C1 segment of cervical spinal cord (tissue), 14 donors: ENCODE measurements around the gene CREG2.
A peak's percentile ranks its signal among the peaks of the same experiment; 100 is the strongest.
"Not testable (repeated sequence)": the region's sequence is repeated elsewhere in the genome, so short reads cannot be mapped to it uniquely, and the experiment has no call there.

Experiments used
- DNase-seq, 14 donors: peaks; one replicate each; lab custom pipeline; 2025; lab: John Stamatoyannopoulos, UW

Gene CREG2

DNA sequence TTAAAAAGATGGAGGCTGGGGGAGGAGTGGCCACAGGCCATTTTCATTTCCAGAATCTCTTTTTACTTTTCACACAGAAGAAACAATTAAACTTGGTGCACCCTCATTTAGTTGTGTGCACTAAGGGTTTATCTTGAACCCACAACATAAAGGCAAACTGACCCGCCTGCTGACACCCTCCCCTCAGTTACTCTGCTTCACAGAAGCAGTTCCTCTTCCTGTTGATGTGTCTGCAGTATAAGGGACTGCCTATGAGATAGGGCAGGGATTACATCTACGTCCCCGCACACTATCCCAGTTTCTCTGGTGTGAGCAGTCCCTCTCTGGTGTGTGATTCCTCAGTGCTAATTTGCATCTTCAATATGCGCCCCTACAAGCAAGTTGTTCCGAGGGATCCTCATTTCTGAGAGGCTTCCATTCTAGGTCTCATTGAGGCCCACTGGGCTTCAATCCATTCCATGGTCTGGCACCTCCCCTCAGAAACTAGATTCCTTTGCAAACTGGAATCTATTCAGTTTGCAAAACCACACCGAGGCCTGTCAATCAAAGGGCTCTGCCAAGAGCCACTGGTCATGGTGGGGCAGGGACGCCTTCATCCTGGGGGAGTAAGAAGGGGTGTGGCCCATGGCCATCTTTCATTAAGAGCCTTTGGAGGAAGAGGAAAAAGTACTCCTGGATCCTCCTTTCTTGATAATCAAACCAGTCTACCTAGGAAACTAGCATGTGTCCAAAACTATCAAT is 12.3 kb downstream of the CREG2 start:
- no peak for DNase-seq

DNA sequence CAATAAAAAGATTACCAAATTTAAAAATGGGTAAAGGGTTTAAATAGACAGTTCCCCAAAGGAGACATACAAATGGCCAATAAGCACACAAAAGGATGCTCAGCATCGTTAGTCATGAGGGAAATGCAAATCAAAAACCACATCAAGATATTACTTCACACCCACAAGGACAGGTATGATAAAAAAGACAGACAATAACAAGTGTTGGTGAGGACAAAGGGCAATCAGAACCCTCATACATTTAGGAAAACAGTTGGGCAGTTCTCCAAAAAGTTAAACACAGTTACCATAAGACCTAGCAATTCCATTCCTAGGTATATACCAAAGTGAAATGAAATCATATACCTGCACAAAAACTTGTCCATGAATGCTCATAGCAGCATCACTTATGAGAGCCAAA is 14.5 kb downstream of the CREG2 start:
- no peak for DNase-seq

GRCh38 chr2:101371636-101372035 is 15.7 kb downstream of the CREG2 start:
- no peak for DNase-seq

- no peak for DNase-seq
These were observed 18.2 kb downstream of the CREG2 start for GRCh38 chr2:101369100-101369499.

- DNase-seq, result no peak
These were observed 18.9 kb downstream of the CREG2 start for GRCh38 chr2:101368376-101368775.

- DNase-seq, result no peak
These were observed 19.8 kb downstream of the CREG2 start for GRCh38 chr2:101367508-101367907.

GRCh38 chr2:101364878-101365277 is 22.4 kb downstream of the CREG2 start:
- DNase-seq, result no peak

GRCh38 chr2:101362777-101363176 is 24.5 kb downstream of the CREG2 start:
- DNase-seq, result no peak

- no peak for DNase-seq
These were observed 25.0 kb downstream of the CREG2 start for GRCh38 chr2:101362316-101362715.

DNA sequence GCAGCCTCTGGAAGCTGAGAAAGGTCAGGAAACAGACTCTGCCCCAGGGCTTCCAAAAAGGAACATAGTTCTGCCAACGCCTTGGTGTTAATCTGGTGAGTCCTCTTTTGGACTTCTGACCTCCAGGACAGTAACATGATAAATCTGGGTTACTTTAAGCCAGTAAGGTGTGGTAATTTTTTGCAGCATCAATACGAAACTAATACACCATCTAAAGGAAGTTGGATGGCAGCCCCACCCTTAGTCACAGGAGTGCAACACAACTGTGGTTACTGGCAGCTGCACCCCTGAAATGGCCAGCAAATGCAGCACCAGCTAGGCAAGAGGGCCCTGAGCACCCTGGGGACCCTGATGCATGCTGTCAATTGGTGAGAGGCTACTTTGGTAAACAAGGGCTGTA is 25.8 kb downstream of the CREG2 start:
- no peak for DNase-seq

GRCh38 chr2:101361121-101361520 is 26.2 kb downstream of the CREG2 start:
- no peak for DNase-seq

DNA sequence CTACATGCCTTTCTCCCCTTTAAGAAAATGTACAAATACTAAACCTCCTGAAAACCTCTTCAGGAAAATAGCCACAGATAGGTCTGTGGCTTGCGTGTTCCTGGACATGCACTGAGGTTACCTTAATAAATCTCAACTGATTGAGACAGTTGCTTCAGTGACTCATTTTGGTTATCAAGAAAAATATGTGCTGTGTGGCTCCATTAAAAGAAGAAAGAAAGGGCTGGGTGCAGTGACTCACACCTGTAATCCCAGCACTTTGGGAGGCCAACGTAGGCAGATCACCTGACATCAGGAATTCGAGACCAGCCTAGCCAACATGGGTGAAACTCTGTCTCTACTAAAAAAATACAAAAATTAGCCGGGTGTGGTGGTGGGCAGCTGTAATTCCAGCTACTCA is 27.1 kb downstream of the CREG2 start:
- no peak for DNase-seq

DNA sequence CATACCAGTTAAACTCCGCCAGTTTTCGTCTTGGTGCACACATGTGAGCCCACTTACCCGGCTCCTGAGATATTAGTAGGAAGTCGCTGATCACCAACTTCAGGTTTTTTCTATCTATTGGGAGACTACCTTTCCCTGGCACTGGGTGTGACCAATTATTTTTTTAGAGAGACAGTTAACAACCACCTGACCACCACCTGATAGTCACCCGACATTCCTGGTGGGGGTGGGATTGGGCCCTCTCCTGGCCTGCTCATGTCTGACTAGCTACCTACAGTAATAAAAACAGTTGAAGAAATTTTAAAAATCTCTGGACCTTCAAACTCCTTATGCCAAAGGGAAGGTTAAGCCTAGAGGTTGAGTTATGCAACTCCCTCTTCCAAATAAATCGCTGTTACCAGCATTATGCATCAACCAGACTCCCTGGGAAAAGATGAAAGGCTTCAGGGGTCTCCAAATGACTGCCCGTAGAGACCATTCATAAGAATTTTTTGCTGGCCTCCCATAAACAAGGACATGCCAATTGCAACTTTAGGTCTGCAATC is 27.8 kb downstream of the CREG2 start:
- DNase-seq, result no peak

GRCh38 chr2:101357376-101357775 is 29.9 kb downstream of the CREG2 start:
- no peak for DNase-seq

DNA sequence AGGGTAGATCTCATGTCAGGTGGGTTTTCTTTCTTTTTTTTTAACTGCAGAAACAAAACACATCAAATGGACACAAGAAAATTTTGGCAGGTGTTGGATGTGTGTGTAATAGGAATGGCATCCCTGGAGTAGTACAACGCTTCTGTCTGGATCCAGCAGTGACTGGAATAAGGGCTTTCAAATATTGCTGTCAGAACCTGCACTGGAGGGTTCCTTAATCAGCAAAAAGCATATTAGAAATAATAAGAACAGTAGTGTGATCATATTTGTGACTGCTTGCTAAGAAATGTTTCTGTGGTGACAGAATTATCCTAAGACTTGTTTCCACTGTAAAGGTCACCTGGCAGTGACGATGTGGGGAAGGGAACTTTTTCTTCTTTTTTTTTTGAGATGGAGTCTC is 30.8 kb downstream of the CREG2 start:
- no peak for DNase-seq

DNA sequence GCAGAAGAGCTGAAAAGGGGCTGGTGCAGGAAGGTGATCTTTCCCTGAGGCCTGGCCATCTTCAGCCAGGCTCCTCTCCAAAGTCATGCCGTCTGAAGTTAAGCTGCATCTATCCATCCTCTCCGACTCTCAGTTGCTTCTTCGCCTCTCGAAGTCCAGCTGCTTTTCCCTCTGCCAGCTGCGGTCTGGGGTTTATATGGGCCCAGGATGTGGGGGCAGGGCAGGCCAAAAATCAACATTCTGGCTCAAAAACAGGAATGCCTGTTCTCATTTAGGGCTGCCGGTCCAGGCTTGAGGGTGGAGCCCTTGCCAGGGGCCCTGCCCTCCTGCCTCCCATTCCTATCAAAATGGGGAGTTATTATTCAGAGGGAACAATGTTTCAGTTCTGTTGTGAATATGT is 31.2 kb downstream of the CREG2 start:
- no peak for DNase-seq

DNA sequence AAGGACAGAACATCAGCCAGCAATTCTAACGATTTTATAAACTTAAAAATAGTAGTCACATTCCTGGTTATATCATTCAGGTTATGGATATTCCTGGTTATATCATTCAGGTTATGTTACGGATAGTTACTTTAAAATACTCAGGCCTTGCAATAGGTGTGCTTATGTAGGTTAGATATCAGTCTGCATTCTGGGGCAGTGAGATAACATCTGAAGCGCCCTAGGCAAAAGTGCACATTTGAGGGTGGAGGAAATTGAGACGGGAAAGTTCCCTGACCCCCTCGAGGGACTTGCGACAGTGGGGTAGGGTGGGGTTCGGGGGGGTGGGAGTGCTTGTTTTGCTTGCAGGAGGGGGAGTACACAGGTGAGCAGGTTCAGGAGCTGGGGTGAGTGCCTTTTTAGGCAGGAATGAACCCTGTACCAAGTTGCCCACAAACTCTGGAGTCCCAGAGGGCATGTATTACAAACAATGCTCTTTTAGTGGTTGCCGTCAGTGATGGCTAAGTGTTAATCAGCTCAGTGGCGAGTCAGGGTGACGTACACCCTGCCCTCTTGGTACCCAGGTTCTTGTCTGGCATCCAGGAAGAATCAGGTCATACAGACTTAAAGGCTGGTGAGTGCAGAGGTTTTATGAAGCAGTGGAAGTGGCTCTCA is 31.8 kb downstream of the CREG2 start:
- DNase-seq, result no peak

DNA sequence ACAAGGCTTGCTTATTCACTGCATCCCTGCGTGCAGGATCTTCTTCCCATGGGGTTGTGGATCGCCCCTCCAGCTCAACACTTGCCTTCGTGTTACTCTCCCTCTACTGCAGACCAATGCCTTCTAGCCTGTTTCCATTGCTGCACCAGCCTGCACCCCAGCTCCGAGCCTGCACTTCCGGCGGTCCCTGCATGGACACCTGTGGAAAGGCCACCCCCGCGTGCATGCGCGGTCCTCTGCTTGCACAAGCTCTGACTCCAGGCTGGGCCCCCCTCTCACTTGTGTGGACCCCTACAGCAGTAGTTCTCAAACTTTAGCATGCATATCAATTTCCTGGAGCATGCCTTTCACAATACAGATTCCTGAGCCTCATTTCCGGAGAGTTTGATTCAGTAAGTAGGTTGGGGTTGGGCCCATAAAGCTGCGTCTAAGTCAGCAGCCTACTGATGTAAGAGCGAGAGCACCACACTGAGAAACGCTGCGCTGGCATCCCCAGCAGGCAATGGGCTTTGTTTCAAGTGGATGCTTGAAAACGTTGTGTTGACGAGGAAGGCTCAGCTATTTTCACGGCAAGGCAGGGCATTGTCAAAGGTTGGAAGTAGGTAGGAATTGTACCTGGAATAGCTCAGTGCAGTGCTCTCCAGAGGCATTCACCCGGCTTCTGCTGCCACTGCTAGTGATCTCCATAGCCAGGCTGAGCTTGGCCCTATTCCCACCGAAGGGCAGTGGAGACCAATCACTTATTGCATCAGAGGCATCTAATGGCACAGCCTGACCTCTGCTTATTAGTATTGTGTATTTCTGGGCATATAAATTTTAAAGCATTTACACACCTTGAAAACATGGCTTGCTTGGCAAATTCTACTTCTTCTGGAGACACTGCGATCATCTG is 32.6 kb downstream of the CREG2 start:
- no peak for DNase-seq

DNA sequence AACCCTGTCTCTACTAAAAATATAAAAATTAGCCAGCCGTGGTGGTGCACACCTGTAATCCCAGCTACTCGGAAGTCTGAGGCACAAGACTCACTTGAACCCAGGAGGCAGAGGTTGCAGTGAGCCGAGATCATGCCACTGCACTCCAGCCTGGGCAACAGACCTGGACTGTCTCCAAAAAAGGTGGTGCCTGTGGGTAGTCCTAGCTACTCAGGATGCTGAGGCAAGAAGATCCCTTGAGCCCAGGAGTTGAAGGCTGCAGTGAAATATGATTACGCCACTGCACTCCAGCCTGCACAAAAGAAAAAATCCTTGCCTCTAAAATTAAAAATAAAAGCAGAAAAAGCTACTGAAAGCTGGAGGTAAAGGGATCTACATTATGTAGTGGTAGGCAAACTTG is 34.7 kb downstream of the CREG2 start:
- not testable (repeated sequence) for DNase-seq

DNA sequence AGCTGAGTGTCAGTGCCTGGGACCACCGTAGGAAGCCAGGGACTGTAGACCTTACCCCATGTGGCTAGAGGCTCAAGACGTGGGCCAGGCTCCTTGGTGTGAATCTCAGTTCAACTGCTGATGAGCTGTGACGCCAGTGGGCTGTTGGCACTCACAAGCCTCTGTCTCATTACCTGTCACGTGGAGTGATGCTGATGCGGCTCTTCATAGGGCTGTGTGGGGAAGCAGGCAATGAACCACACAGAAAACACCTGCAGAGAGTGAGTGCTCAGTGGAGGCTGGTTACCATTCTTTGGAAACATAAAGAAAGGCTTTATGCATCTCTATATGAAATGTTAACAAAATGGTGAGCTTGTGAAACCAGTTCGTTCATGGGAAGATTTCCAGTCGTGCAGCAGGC is 36.1 kb downstream of the CREG2 start:
- DNase-seq, result no peak

DNA sequence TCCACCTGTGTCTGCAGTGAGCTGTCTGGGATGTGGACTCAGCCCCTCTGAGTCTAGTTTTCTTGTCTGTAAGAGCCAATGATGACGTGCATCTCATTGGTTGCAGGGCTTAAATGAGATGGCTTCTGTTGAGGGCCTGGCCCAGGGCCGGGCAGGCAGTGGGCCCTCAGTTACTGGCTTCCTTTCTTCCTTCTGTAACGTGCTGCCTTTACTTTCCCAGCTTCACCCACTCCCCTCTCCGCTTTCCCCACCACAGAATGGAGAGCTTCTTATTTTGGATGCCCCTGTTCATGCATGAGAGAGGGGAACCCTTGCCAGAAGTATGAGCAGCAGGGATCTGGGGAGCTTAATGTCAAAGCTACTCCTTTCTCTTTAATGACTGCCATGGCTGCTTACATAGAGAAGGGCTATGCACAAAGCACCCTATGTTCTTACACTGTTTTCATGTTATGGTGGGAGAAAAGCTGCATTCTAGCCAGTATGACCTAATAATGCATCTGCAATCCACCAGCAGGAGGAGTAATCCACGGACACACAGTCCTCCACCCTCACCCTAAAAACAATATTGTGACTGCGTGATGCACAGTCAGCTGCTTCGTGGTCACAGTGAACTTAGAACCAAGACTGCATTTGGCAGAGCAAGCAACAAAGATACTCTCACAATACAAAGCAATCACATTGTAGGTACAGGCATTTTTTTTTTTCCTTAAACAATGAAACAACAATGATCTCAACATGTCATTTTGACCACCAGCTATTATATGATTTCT is 37.2 kb downstream of the CREG2 start:
- DNase-seq, result peak in 3 of 14 donors; percentile 9 to 48 (median 27)
